Stimulated activated naive CD8-positive, alpha-beta T cell treated with anti-CD3 and anti-CD28 coated beads, Interleukin-15, Interleukin-2, amounts not matched to agents 100 ng/mL and 50 ng/mL, for 24 hours (primary cell): ENCODE measurements around the gene NUBP2.

Experiments used
- H3K27ac Mint-ChIP-seq: one replicate; pipeline ENCODE4 v1.8.0; 2021; ENCODE audit warnings: mild to moderate bottlenecking, mixed read lengths
- H3K27me3 Mint-ChIP-seq: one replicate; pipeline ENCODE4 v1.8.0; 2021; ENCODE audit warnings: mixed read lengths
- H3K36me3 Mint-ChIP-seq: one replicate; pipeline ENCODE4 v1.8.0; 2021; ENCODE audit warnings: low read depth, mixed read lengths
- H3K4me1 Mint-ChIP-seq: one replicate; pipeline ENCODE4 v1.8.0; 2021; ENCODE audit warnings: low read depth, mixed read lengths
- H3K4me3 Mint-ChIP-seq: one replicate; pipeline ENCODE4 v1.8.0; 2021; ENCODE audit warnings: mild to moderate bottlenecking, mixed read lengths
- H3K9me3 Mint-ChIP-seq: one replicate; pipeline ENCODE4 v1.8.0; 2021; ENCODE audit warnings: mixed read lengths

The NUBP2 gene

DNA sequence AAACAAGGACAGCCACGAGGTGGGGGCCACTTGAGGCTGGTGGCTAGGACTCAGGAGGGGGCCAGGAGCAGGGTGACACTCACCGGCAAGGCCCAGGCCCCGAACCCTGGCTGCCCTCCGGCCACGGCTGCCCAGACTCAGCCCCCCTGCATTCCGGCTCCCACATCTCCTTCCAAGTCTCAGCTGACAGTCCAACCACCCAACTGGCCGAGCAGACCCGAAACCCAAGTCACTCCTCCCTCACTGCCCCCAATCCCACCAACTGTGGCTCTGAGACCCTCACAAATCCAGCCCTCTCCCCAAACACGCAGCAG is 34.5 kb downstream of the NUBP2 start:
- Mint-ChIP-seq H3K9me3 (no peaks in the 10 kb centered on the region), H3K27me3 (no peaks in the 10 kb centered on the region), H3K27ac (peak overlapping the region; percentile 49), H3K4me3 (no peak overlapping the region), H3K36me3 (peaks cover 14% of the 10 kb centered on the region), H3K4me1 (peaks cover 12% of the 10 kb centered on the region)

- Mint-ChIP-seq H3K36me3 (peaks cover 14% of the 10 kb centered on the region), H3K27me3 (no peaks in the 10 kb centered on the region), H3K27ac (no peak overlapping the region), H3K9me3 (no peaks in the 10 kb centered on the region), H3K4me1 (peaks cover 8% of the 10 kb centered on the region), H3K4me3 (no peak overlapping the region)
Measured at GRCh38 chr16:1817716-1818115, 35.0 kb downstream of the NUBP2 start.

GRCh38 chr16:1818204-1818872 is 35.6 kb downstream of the NUBP2 start:
- Mint-ChIP-seq H3K9me3 (no peaks in the 10 kb centered on the region), H3K36me3 (peaks cover 12% of the 10 kb centered on the region), H3K27me3 (no peaks in the 10 kb centered on the region), H3K4me1 (peaks cover 2% of the 10 kb centered on the region), H3K4me3 (no peak overlapping the region), H3K27ac (no peak overlapping the region)

- H3K9me3 Mint-ChIP-seq: no peaks in the 10 kb centered on the region
- H3K4me1 Mint-ChIP-seq: peaks cover 4% of the 10 kb centered on the region
- H3K27ac Mint-ChIP-seq: no peak overlapping the region
- H3K27me3 Mint-ChIP-seq: no peaks in the 10 kb centered on the region
- no peak overlapping the region for H3K4me3 Mint-ChIP-seq
- peaks cover 6% of the 10 kb centered on the region for H3K36me3 Mint-ChIP-seq
Measured at GRCh38 chr16:1818873-1819525, 36.2 kb downstream of the NUBP2 start.

GRCh38 chr16:1819611-1820010 is 36.9 kb downstream of the NUBP2 start:
- H3K4me3 Mint-ChIP-seq: no peak overlapping the region
- no peaks in the 10 kb centered on the region for H3K9me3 Mint-ChIP-seq
- H3K27me3 Mint-ChIP-seq: no peaks in the 10 kb centered on the region
- peaks cover 10% of the 10 kb centered on the region for H3K4me1 Mint-ChIP-seq
- H3K36me3 Mint-ChIP-seq: peaks cover 6% of the 10 kb centered on the region
- H3K27ac Mint-ChIP-seq: no peak overlapping the region

GRCh38 chr16:1820096-1820945 is 37.6 kb downstream of the NUBP2 start:
- H3K36me3 Mint-ChIP-seq: peaks cover under 1% of the 10 kb centered on the region
- no peaks in the 10 kb centered on the region for H3K27me3 Mint-ChIP-seq
- no peak overlapping the region for H3K4me3 Mint-ChIP-seq
- H3K27ac Mint-ChIP-seq: no peak overlapping the region
- peaks cover 15% of the 10 kb centered on the region for H3K4me1 Mint-ChIP-seq
- no peaks in the 10 kb centered on the region for H3K9me3 Mint-ChIP-seq

GRCh38 chr16:1820946-1821290 is 38.2 kb downstream of the NUBP2 start:
- Mint-ChIP-seq H3K4me1 (peaks cover 21% of the 10 kb centered on the region), H3K36me3 (no peaks in the 10 kb centered on the region), H3K27ac (no peak overlapping the region), H3K27me3 (no peaks in the 10 kb centered on the region), H3K9me3 (no peaks in the 10 kb centered on the region), H3K4me3 (no peak overlapping the region)

GRCh38 chr16:1821861-1822611 is 39.3 kb downstream of the NUBP2 start:
- no peak overlapping the region for H3K4me3 Mint-ChIP-seq
- H3K27ac Mint-ChIP-seq: no peak overlapping the region
- peaks cover 21% of the 10 kb centered on the region for H3K4me1 Mint-ChIP-seq
- no peaks in the 10 kb centered on the region for H3K36me3 Mint-ChIP-seq
- no peaks in the 10 kb centered on the region for H3K27me3 Mint-ChIP-seq
- no peaks in the 10 kb centered on the region for H3K9me3 Mint-ChIP-seq

- H3K4me1 Mint-ChIP-seq: peaks cover 27% of the 10 kb centered on the region
- H3K36me3 Mint-ChIP-seq: no peaks in the 10 kb centered on the region
- no peak overlapping the region for H3K27ac Mint-ChIP-seq
- H3K9me3 Mint-ChIP-seq: no peaks in the 10 kb centered on the region
- no peaks in the 10 kb centered on the region for H3K27me3 Mint-ChIP-seq
- no peak overlapping the region for H3K4me3 Mint-ChIP-seq
Measured at GRCh38 chr16:1822801-1823200, 40.0 kb downstream of the NUBP2 start.

DNA sequence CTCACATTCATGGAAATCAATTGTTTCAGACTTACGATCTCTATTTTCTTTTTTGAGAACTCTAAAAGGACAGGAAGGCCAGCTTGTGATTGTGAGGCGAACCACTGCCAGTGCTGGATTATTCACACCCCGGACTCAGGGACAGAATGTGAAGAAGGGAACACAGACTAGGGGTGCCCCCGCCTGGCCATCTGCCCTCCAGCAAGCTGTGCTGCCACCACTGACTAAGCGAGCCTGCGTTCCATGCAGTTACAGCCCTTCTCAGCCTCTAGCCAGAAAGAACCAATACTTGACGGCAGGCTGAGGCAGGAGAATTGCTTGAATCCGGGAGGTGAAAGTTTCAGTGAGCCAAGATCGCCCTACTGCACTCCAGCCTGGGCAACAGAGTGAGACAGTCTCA is 41.1 kb downstream of the NUBP2 start:
- H3K27me3 Mint-ChIP-seq: no peaks in the 10 kb centered on the region
- no peak overlapping the region for H3K27ac Mint-ChIP-seq
- no peaks in the 10 kb centered on the region for H3K36me3 Mint-ChIP-seq
- no peaks in the 10 kb centered on the region for H3K9me3 Mint-ChIP-seq
- H3K4me3 Mint-ChIP-seq: no peak overlapping the region
- H3K4me1 Mint-ChIP-seq: peaks cover 35% of the 10 kb centered on the region

- H3K4me3 Mint-ChIP-seq: peak overlapping the region; percentile 82
- H3K4me1 Mint-ChIP-seq: peaks cover 48% of the 10 kb centered on the region
- peak overlapping the region; percentile 76 for H3K27ac Mint-ChIP-seq
- no peaks in the 10 kb centered on the region for H3K9me3 Mint-ChIP-seq
- no peaks in the 10 kb centered on the region for H3K27me3 Mint-ChIP-seq
- H3K36me3 Mint-ChIP-seq: no peaks in the 10 kb centered on the region
Measured at GRCh38 chr16:1825381-1825863, 42.7 kb downstream of the NUBP2 start.

- Mint-ChIP-seq H3K27me3 (no peaks in the 10 kb centered on the region), H3K36me3 (no peaks in the 10 kb centered on the region), H3K27ac (peak overlapping the region; percentile 76), H3K9me3 (no peaks in the 10 kb centered on the region), H3K4me3 (peak overlapping the region; percentile 82), H3K4me1 (peaks cover 48% of the 10 kb centered on the region)
Measured at GRCh38 chr16:1825864-1826690, 43.3 kb downstream of the NUBP2 start.

- Mint-ChIP-seq H3K4me1 (peaks cover 48% of the 10 kb centered on the region), H3K36me3 (no peaks in the 10 kb centered on the region)
Measured at GRCh38 chr16:1826691-1827573, 44.2 kb downstream of the NUBP2 start, which contains the start of the genes FAHD1 and HAGH. Gene FAHD1 (plus strand): TSS chr16:1827206. CDS start chr16:1827239, 33 bp downstream. Gene HAGH (minus strand): TSS chr16:1826825. CDS start chr16:1826787, 38 bp downstream.

More at GRCh38 chr16:1826691-1827573, 44.2 kb downstream of the NUBP2 start, which contains the start of the genes FAHD1 and HAGH:
- H3K4me3 Mint-ChIP-seq: peak within 1 kb of the TSS; percentile 88
- H3K9me3 Mint-ChIP-seq: no peaks in the 10 kb centered on the region
- H3K27me3 Mint-ChIP-seq: no peaks in the 10 kb centered on the region
- H3K27ac Mint-ChIP-seq: peak within 1 kb of the TSS; percentile 88
